GM04504 (cell line): ENCODE measurements around the gene GIT1.
"Not testable (repeated sequence)": the region's sequence is repeated elsewhere in the genome, so short reads cannot be mapped to it uniquely, and the experiment has no call there.

ENCODE experiments used
- DNase-seq: peaks from one replicate; pipeline ENCODE4 v3.0.0-alpha.2; 2012; ENCODE audit warnings: low read depth

GIT1 gene

DNA sequence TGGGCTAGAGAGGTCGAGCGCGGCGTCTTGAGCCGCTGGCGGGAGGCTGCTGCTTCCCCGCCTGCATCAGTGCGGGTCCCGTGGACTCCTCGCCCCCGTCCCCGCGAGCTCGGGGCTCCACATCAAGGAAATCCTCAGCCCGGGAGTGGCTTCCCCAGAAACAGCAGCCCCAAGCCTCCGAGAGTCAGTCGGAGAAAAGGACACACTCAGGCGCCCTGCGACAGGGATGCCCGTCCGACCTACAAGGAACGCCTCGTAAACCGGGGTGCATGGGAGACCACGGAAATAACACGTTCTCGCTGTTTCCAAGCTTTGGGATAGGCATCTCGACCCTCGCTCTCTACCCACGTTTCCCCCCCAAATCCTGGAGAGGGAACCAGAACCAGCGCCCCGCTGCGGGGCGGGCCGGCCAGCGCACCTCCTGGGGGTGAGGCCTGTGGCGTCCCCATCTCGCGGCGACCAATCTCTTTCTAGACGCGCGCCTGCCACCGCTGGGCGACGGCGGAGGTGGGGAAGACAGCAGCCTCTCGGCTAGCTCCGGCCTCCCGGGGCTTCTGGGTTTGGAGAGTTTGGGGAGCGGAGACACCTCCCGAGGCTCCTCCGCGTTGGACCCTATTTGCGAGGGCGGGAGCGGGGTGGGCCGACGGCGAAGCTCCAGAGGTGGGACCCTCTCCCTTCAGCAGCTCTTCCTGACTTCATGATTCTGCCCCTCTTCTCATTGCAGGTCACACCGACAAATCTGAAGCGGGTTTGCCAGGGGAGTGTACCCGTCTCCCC, 21.7 kb downstream of the GIT1 start:
- no peak for DNase-seq

DNA sequence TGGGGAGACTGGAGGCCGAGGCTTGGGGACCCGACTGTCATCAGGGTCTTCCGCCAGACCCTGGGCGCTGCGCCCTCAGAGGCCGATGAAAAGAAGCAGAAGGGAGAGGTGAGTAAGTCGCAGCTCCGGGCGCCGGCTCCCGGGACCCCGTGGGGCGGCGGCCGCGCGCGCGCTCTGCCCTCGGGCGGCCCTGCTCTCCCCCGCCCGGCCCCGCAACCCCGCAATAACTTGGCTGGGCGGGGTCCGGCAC, 22.2 kb downstream of the GIT1 start:
- no peak for DNase-seq

DNA sequence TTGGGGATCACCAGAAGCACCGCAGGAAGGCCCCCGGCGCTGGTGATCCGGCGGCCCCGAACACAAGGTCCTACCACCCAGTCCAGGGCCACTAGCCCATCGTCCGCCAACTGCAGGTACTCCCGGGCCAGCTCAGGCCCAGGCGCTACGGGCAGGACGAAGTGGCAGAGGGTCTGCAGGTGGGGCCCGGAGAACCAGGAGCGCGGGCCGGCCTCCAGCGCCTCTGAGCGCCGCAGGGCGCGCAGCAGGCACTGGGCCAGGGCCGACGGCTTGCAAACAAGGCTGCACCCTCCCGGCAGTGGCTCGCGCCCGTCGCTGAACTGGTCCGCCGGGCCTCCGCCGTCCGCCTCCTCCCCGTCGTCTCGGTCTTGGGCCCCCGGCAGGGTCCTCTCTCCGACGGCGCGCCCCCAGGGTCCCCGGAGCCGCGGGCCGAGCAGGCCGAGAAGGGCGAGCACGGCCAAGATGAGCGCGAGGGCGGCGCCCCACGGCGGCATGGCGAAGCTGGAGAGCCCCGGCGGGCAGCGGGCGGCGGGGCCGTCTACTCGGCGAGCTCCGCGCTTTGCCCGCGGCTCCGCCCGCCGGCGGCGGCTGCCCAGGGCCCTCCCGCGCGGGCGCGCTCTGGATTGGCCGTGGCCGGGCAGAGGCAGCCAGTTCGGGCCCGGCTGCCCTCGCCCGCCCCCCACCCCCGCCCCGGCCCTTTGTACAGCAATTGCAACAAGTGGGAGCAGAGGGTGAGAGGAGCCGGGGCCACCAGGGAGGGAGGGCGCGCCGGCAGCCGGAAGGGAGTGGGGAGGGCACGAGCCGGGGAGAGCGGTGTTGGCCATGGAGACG, 22.8 kb downstream of the GIT1 start, which contains the start of gene ABHD15:
TSS of gene ABHD15 (minus strand) at position 565 of the 831 bp plus-strand sequence. CDS start at position 494, 71 bp downstream.
- DNase-seq: peak; percentile 47

DNA sequence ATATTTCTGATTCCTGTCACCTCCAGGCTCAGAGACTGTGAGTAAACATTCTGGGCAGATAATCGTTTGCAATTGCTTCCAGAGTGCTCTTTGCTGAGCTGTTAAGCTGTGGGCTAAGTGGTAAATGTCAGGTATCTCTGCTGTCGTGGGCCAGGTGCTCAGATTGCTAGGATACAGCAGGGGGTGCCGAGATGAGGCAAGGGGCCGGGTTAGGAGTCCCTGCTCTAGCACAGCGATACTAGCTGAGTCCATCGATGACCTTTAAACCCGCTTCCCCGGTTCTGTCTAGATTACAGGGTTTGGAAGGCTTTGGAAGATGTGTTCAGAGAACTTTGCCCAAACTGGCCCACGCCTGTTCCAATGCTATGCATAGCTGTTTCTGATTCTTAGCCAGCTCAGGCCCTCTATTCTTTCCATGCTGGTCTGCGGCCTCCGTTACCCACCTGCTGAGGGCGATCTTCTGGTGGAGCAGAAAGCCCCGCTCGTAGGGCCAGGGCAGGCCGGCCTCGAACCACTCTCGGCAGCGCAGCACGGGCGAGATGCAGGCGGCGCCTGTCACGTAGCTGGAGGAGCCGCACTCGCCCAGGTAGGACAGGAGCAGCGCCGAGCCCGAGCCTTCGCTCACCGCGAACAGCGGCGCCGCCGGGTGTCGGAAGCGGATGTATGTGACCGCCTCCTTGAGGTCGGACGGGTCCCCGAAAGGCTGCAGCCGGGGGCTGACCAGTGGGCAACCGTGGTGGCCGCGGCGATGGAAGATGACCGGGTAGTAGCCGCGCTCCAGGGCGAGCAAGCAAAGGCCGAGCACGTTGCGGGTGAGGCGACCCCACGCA, 23.6 kb downstream of the GIT1 start:
- DNase-seq: no peak

DNA sequence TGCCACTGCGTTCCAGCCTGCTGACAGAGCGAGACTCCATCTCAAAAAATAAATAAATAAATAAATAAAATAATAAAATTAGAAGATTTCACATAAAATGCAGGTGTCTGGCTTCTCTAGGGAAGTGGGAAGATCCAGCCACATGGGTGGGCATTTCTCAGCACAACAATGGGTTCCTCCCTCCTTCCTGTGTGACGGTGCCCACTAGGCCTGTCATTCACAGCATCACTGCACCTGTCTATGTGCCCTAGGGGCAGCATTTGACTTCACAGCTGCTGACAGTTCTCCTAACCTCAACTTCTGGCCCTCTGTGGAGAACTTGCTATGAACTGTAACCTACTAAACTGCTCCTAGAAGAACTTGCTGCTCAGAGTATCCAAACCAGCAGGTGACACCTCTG, 25.6 kb downstream of the GIT1 start:
- DNase-seq: no peak

DNA sequence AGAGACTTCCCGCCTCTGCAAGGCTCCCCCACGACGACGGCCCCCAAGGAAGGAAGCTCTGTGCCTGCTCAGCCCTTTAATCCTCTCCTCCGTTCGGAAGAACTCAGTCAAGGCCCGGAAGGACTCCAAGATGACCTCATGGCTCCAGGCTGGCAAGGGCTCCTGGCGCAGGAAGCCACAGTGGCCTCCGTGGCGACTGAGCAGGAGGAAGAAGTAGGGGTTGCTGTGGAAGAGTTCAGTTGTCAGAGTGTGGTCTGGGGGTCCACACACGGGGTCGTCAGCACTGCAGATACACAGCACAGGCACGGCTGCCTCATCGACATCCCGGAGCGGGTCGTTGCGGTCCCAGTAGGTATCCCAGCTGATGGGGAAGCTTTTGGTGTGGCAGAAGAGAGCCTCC, 26.8 kb downstream of the GIT1 start:
- no peak for DNase-seq

DNA sequence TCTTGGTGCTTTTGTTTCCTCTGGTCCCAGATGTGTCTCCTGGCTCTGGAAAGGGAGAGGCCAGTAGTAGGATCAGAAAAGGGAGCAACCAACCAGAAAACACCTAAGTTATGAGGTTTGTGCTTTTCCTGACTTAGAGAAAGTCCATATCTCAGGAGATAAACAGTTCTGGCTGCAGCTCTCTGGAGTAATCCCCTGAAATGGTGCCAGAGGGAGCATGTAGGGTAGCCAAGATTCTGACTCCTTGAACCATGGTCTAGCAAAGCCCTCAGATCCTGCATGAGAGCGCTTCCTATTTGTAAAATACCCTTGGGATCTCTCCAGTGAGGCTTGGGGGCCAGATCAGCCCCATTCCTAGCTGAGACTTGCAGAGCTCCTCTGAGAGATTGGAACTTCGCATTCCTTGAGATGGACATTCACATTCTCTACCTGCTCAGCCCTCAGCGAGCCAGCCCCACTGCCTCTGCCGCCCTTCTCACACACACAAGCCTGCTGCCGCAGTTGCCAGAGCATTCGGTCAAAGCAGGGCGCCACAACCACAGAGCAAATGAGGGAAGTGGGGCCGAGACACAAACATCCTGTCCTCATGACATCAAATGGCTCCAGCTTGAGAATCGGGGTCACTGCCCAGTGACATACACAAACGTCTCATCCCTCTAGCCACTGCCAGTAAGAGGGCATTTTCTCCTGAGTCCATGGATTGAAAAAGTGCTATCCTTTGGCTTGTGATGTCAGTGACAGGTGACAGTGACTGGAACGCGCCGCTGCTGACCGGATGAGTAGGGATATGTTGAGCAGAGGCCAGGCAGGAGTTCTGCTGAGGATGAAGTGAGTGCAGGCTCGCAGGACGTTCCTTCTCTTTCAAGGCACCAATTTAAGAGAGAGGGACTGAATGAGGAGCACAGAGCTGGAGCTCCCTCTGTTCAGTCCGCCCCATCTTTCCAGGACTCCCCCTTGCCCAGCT, 27.6 kb downstream of the GIT1 start:
- no peak for DNase-seq

DNA sequence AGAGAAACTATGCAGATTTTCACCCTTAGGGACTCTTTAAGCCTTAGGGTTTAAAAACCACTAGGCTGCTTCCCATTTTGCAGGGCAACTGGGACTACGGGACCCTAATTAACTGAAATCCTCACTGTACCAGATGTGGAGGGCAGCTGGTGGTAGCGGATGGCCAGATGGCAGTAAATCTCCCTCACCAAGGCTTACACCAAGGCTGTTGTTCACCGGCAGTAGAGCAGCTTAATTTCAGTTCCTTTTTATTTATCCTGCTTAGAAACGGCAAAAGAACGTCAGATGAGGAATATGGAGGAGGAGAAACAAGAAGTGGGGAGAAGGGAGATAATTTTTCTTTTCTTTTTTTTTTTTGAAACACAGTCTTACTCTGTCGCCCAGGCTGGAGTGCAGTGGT, 29.1 kb downstream of the GIT1 start:
- no peak for DNase-seq

DNA sequence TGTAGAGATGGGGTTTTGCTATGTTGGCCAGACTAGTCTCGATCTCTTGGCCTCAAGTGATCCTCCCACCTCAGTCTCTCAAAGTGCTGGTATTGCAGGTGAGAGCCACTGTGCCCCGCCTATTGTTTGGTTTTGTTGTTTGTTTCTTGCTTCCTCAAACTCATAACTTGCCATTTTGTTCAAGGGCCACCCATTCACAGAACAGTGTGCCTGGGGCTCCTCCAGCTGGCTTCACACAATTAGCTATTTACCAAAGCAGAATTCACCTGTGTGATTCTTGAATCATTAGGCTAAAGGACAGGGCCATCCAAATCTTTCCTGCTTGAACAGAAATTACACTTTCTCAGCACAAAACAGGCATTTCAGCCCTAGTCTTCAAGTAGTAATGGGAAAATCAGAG, 29.8 kb downstream of the GIT1 start:
- no peak for DNase-seq

DNA sequence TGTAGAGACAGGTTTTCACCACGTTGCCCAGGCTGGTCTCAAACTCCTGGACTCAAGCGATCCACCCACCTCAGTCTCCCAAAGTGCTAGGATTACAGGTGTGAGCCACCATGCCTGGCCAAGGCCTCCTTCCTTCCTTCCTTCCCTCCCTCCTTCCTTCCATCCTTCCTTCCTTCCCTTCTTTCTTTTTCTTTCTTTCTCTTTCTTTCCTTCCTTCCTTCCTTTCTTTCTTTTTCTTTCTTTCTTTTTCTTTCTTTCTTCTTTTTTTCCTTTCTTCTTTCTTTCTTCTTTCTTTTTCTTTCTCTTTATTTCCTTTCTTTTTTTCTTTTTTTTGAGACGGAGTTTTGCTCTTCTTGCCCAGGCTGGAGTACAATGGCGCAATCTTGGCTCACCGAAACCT, 31.3 kb downstream of the GIT1 start:
- DNase-seq: not testable (repeated sequence)

DNA sequence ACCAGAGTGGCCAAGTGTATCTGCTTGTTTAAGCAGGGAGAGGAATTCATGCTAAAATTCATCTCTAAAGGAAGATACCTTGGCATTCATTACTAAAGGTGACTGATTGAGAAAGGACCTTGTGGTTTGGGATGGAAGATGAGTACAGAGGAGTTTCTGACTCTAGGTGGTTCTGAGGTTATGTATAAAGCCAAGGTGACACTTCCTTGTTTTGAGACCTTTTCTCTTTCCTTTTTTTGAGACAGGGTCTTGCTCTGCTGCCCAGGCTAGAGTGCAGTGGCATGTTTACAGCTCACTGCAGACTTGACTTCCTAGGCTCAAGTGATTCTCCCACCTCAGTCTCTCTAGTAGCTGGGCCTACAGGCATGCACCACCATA, 31.7 kb downstream of the GIT1 start:
- no peak for DNase-seq

DNA sequence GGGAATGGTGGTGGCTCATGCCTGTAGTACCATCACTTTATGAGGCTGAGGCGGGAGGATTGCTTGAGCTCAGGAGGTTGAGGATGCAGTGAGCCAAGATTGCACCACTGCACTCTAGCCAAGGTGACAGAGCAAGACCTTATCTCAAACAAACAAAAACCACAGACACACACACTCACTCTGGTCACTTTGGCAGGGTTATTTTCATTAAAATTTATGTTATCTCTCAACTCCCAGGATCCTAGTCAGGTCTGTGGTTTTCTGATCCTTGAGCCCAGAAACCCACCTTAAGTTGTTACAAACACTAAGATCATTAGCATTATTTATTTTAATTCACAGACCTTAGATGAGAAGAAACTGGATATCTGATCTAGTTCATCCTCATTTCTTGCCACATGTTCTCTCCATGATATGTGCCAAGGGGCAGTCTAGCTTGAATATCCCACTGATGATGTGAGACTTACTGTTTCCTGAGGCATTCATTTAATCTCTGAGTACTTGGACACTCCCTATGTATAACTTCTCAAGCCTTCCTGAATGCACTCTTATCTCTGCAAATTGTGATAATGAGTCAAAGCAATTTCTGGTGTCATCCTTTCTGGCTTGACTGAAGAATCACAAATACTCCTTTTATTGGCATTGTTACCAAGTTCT, 32.2 kb downstream of the GIT1 start:
- DNase-seq: peak; percentile 16

DNA sequence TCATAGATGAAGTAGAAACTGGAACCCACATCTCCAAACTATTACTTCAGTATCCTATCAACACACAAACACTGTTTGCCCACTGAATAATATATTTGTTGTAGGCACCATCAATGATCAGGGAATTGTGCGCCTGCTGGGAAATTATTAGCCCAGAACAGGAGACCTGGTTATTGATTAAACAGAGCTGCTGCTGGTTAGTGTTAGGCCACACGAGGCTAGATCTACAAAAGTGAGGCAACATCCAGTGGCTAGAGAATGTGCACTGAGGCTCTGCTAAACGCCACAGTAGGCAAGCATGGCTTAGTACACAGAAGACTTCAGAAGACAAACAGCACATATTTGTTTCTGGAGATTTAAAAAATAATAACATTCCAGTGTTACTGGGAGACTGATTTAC, 33.6 kb downstream of the GIT1 start:
- DNase-seq: no peak

DNA sequence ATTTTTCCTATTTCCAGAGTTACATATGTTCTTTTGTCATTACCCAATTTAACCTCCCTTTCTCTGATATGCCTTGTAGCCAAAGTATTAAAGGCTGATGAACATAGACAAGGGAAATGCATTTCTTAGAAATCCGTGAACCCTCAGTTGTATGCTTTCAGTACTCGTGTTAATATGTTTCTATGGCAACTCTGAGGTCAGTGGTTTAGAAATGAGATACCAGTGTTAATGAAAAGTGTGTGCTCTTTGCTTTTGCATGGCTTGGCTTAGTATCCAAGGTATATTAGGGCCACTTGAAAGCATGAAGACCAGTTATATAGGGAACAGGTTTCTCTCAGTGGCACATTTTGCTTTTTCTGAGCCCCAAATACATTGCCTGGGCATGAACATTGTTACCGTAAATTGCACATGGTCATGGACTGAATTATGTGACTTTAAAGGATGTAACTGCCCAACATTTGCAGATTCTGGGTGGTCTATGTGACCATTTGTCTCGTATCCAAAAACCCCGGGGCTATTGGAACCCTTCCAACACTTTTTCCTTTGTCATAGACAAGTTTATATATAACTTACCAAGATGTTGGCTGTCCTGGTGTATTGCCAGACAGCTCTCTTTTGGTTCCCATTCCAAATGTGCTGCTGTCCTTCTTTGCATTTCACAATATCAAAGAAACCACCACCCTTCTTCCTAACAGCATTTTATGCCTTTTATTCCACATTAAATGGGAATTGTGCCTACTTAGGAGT, 40.1 kb downstream of the GIT1 start:
- DNase-seq: peak; percentile 8

DNA sequence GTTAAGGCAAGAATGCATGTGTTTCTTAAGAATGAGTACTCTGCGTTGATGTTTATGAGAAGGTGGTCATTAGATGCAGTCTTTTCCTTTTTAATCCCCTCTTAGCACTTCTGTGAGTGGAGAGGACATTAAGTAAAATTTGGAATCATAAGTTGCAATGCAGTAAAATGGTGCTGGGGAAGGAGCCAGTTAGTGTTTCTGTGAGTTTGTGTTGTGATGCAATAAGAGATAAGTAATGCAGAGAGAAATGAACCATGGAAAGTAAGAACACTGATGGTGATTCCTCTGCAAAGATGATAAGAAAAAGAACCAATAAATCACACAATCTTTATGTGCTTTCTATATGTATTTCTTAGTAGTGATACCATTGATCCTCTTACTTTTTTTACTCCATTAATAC, 42.6 kb downstream of the GIT1 start:
- no peak for DNase-seq

DNA sequence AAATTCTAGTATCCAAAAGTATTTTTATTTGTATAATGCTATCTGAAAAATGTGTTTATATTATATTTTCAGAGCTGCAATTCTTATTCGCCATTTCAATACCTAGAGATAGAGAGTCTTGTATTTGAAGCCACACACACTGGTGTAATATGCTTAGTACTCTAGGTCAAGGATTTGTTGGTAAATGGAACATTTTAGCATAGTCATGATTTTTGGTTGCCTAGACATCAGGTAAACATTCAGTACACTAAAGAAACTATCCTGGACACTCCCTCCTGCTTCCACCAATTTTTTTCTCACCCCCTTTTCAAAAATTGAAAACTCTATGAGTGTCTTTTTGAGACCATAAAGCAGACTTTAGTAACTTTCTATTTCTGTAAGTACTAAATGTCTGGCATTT, 43.4 kb downstream of the GIT1 start:
- DNase-seq: no peak

DNA sequence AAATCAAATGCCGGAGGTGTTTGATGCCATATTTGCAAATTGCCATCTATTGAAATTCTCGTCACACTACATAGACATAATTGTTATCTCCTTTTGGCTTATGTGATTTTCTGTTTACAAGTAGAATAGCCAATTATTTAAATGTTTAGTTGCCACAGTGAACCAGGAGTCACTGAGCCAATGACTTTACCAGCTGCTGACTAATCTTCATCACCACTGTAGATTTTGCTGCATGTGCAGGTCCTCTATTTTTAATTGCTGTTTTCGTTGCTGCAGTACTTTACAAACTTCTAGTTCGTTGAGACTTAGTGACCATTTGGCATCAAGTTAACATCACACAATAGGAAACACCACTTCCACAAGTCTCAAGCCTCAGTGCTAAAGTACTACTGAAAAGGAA, 45.4 kb downstream of the GIT1 start:
- DNase-seq: no peak

DNA sequence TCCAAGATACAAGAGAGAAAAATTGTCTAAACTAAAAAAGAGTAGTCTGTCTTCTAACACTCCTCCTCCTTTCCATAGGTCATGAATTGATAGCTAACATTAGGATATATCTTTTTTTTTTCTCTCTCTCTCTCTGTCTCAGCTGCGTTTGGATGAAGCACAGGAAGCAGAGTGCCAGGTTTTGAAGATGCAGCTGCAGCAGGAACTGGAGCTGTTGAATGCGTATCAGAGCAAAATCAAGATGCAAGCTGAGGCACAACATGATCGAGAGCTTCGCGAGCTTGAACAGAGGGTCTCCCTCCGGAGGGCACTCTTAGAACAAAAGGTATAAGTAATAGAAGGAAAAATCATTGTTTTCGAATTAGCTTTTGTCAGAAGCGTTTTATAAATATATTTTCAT, 55.5 kb downstream of the GIT1 start:
- no peak for DNase-seq

DNA sequence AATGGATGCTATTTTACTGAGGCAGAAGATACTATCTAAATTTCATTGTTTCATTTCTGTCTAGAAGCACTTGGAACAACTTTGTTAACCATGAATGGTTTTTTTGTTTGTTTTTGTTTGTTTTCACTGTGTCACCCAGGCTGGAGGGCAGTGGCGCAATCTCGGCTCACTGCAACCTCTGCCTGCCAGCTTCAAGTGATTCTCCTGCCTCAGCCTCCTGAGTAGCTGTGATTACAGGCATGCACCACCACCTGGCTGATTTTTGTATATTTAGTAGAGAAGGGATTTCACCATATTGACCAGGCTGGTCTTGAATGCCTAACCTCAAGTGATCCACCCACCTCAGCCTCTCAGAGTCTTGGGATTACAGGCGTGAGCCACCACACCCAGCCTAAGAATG, 63.1 kb downstream of the GIT1 start:
- DNase-seq: no peak

DNA sequence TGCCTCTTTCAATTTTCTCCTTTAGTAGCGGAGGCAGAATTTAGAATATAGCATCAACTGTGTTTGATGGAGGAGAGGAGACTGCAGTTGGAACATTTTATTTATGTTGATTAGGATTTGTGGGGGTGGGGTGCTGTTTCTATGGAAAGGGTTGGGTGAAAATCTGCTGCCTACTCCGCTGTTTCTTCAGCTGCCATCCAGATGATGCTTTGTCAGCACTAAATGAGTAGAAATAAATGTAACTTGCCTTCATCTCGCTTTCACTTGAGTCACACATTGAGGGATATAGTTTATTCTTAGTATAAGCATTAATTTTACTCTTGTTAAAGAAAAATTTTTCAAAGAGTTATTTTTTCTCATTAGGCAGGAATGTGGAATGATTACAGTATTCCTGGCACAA, 64.8 kb downstream of the GIT1 start:
- no peak for DNase-seq
